HG03159 (cell line): ENCODE data around the gene GUCA2A.
"Not testable (repeated sequence)": the region's sequence is repeated elsewhere in the genome, so short reads cannot be mapped to it uniquely, and the experiment has no call there.

ENCODE experiments used
- ATAC-seq: cut with Tn5 transposase; IDR thresholded peaks from one replicate; pipeline ENCODE4 v1.9.1; 2021; ENCODE audit warnings: mild to moderate bottlenecking, moderate library complexity; ENCODE audit not compliant: unreplicated experiment

The GUCA2A gene

DNA sequence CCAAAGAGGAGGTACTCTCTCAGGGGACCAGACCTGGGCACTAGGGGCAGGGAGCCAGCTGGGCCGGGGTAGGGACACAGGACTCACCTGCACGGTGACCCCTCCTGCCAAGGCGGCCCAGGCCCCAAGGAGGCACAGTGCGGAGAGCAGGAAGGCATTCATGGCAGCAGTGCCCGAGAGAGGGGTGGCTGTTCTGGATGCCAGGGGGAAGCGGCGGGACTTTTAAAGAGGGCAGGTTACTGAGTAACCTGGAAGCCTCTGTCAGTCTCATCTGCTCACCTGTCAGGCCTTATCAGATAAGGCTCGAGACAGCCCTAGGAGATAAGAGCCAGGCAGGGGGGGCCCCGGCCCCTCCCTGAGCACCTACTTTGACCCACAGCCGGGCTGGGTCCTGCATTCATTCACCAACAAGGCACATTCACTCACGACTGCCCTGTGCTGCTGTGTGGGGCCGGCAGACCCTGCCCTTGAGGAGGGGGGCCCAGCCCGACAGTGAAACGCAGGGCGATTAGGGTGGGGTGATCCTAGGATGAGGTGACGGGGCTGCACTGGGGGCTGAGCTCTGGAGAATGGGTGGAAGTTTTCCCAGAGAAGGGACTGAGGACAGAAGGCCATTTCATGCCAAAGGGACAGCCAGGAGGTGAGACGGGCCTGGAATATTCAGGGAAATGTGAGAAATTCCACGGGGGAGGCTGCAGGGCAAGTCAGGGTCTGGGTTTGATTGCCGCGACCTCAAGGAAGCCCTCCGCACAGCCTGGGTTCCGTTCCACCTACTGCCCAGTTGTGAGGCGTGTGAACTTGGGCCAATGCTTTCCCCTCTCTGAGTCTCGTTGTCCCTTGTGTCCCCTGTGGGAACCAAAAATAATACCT lies at the start of gene GUCA2A:
GUCA2A (minus strand) TSS at position 195 of the 870 bp plus-strand sequence; CDS start at position 162, 33 bp downstream.
- ATAC-seq: no peak

DNA sequence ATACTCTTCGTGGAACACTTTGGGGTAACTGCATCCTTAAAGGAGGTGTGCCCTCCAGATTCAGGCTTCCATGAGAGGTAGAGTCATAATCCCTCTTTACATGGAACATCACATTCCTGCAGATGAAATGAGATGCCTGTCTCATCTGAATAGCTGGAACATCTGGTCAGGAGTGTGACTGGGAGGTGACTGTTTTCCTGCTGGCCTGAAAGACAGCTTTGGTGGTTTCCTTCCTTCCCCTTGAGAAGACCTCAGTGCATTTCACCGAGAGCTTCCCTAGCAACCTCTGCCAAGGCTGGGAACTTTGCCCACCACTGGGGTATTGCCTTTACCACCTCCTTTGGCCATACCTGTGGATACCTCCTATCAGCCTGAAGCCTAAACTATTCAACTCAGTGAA lies 46.7 kb upstream of the GUCA2A start:
- ATAC-seq: no peak

- no peak for ATAC-seq
Observed at GRCh38 chr1:42210421-42211133, 46.0 kb upstream of the GUCA2A start.

DNA sequence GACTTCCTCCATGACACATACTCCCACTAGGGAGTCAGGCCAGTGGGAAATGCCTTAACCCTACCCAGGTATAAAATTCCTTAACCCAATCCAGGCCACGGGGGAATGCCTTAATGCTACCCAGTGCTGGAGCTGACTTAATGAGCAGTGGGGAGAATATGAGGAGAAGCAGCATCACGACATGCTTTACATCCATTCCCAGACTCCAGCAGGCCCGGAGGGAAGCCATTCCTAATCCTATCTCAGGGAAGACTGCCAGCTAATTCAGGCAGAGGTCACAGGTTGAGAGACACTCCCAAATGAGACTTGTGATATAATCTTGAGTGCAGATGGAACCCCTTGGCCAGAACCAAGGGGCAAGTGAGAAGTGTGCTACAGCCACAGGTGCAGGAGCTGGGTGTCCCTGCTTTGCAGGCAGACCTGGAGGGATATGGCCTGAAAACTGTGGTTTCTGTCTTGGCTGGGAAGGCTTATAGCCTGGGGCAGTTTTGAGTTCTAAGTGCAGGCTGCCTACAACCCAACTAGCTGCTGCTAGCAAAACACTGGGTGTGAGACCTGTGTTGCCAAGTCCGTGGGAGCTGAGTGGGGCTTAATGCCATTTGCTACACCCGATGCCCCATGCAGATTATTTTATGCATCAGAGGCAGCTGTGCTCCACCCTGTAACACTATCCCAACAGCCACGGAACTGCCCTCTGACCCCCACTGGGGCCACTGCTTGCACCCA lies 45.1 kb upstream of the GUCA2A start:
- no peak for ATAC-seq

- not testable (repeated sequence) for ATAC-seq
Observed at GRCh38 chr1:42206930-42207329, 42.4 kb upstream of the GUCA2A start.

DNA sequence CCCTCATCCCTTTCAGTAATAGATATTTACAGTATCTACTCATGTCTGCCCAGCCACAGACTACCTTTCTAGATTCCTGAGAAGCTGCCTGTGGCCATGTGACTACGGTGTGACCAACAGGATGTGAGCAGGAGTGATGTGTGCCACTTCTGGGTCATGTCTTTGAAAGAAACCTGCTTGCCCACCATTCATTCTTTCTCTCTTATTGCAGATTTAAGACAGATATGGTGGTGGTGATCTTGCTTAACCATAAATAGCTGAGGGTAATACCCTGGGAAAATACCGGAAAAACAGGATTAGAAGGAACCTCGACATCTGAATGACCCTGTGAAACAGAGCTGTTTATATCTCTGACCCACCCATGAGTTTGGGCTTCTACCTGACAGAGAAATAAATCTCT lies 41.6 kb upstream of the GUCA2A start:
- no peak for ATAC-seq

GRCh38 chr1:42201986-42202385 lies 37.4 kb upstream of the GUCA2A start:
- ATAC-seq: no peak

DNA sequence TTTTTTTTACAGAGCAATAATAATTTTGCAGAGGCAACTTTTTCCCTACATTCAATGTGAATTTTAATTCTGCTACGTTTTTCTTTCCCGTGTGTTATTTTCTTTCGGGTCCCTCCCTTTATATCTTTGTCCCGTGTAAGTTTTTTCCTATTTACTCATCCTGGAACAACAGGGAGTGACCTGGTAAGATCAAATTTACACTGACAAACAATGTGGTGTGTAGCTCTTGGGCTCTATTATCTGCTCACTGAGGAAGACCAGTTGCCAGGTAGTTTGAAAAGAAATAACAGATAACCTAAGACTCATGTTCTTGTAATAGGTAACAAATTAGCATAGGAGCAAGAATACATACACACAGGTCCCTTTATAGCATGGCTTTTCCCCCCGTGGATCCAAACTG lies 33.7 kb upstream of the GUCA2A start:
- ATAC-seq: no peak

DNA sequence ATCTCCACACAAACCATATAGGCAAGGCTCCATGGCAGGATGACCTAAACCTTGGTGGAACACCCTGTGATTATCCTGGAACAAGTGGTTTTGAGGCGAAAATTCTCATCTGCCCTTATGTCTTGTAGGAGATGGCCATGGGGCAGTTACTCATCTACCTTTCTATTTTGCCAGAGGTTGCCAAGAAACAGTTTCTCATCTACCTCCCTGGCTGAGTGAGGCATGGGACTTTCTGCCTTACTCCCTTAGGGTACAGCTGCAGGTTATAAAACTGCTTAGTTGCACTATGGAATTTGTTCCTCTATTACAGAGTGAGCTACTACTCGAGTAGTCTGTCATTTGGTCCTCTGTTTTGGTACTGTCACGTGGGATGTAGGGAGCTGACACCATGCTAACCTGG lies 31.3 kb upstream of the GUCA2A start:
- no peak for ATAC-seq

DNA sequence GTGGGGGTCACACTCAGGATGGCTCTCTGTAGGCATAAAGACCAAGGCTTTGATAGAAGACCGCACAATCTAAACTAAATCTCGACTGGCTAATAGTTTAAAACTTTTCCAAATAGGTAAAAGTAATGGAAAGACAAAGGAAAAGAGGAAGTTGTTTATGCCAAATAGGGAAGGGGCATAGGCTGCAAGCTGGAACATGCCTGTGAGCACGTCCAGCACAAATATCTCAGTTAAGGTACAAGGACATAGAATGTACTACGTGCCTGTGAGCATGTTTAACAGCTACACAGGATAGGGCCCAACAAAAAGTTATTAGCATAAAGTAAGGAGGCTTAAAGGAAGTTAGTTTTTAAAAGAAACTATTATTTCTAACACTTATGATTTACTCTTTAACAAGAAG lies 27.6 kb upstream of the GUCA2A start:
- no peak for ATAC-seq

GRCh38 chr1:42191319-42191718 lies 26.8 kb upstream of the GUCA2A start:
- ATAC-seq: no peak

DNA sequence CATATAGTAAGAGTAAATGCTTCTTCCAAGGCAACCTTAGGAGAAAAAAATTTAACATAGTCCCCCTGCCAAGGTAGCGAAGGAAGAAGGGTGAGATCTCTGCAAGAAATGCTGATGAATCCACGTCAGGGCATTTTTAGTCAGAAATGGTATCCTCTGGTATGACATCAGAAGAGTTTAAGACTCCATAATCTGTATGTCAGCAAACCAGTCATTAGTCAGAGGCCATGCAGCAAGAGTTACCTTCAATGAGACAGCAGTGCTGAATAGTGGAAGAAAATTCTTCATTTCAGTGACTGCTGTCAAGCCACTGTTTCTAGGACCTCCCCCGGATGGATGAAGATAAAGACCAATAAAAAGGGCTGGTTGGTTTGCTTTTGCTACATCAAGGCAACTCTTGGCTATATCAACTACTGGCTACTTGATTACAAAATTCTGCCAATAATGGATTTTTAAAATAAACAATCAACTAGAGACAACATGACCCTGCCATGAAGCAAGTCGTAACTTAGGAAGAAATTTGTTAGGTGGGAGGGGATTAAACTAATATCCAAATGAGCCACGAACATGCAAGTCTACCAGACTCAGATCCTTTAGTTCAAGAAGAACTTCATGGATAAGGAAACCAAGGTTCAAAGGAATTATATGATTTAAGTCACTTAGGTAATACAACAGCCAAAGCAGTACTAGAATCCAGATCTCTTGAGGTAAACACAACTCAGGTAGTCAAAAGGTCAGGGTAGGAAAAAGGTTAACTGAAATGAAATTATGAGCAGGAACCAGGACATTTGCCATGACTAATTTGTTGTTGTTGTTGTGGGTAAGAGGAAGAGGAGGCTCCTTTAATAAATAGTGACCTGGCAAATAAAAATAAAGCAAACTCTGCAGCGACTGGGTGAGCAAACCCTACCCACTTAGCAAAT lies 25.6 kb upstream of the GUCA2A start:
- no peak for ATAC-seq

DNA sequence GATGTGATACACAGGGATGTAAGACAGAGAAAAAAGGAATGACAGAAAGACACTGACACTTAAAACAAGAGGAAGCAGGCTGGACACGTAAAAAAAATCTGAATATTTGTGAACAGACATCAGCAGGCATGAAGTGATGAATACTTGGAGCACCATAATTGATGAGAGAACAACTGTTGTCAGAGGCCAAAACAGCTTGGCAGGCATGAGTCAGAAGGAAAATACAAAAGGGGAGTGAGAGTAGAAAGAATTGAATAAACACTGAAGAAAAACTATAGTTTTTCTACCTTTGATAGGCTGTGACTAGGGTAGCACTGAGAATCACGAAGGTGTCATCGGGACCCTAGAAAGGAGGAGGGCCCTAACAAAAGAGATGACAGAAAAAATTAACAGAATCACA lies 21.6 kb upstream of the GUCA2A start:
- ATAC-seq: no peak

DNA sequence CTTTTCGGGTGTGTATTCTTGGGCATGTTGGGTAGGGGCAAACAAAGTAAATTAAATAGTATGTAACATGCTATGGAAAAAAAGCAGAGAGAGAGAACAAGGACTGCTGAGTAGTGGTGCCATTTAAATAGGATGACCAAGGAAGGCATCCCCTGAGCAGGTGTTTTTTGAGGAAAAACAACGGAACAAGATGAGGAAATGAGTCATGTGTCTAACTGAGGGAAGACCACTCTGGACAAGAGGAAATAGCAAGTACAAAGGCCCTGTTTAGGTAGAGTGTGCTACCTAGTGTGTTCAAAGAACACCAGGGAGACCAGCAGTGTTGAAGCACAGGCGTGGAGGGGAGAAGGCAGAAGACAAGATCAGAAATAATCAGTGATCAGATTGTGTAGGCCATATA lies 20.1 kb upstream of the GUCA2A start:
- no peak for ATAC-seq

DNA sequence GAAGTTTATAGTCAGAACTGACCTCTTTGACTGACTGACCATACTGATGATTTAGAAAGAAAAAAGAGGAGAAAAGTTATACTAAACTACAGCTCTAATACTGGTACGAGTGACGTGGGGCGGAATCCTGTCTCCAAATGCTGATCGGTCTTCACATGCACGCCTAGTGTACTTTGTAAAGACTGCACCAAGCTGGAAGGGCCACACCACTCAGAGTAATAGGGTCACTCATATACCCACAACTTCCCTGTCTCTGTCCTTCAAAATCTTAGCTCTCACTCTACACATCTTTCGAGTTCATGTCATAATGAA lies 19.4 kb upstream of the GUCA2A start:
- ATAC-seq: no peak

- no peak for ATAC-seq
Observed at GRCh38 chr1:42183210-42183956, 18.8 kb upstream of the GUCA2A start.

GRCh38 chr1:42181687-42182086 lies 17.1 kb upstream of the GUCA2A start:
- no peak for ATAC-seq

- no peak for ATAC-seq
Observed at GRCh38 chr1:42179900-42180329, 15.4 kb upstream of the GUCA2A start.

- ATAC-seq: no peak
Observed at GRCh38 chr1:42179275-42179674, 14.7 kb upstream of the GUCA2A start.

- ATAC-seq: no peak
Observed at GRCh38 chr1:42178249-42178648, 13.7 kb upstream of the GUCA2A start.
